Measurements from ENCODE around the gene SUPT4H1.

GRCh38 chr17:58365185-58365979 lies 13.4 kb upstream of the SUPT4H1 start:
- TF ChIP-seq, protein P1, sequence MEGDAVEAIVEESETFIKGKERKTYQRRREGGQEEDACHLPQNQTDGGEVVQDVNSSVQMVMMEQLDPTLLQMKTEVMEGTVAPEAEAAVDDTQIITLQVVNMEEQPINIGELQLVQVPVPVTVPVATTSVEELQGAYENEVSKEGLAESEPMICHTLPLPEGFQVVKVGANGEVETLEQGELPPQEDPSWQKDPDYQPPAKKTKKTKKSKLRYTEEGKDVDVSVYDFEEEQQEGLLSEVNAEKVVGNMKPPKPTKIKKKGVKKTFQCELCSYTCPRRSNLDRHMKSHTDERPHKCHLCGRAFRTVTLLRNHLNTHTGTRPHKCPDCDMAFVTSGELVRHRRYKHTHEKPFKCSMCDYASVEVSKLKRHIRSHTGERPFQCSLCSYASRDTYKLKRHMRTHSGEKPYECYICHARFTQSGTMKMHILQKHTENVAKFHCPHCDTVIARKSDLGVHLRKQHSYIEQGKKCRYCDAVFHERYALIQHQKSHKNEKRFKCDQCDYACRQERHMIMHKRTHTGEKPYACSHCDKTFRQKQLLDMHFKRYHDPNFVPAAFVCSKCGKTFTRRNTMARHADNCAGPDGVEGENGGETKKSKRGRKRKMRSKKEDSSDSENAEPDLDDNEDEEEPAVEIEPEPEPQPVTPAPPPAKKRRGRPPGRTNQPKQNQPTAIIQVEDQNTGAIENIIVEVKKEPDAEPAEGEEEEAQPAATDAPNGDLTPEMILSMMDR (IDR thresholded peaks at IDR 0.05), result no peak
- no peak for TF ChIP-seq POLR2A (IDR thresholded peaks at IDR 0.05)
